Neural progenitor cell (in vitro differentiated cells): Measurements from ENCODE around the gene FOXL3.

Experiments
- CTCF ChIP-seq: fragments of 200-600 bp; sonication (generic); IDR thresholded peaks from 2 replicates; pipeline ENCODE4 v1.5.1; 2017; ENCODE audit warnings: antibody characterized with exemption, mild to moderate bottlenecking
- EZH2 ChIP-seq: fragments of 200-600 bp; sonication (generic); IDR thresholded peaks from 2 replicates; pipeline ENCODE4 v1.6.1; 2017; ENCODE audit warnings: antibody characterized with exemption, mild to moderate bottlenecking, moderate library complexity
- EZH2phosphoT487 ChIP-seq: fragments of 200-600 bp; sonication (generic); IDR thresholded peaks from 2 replicates; pipeline ENCODE4 v1.6.1; 2017; ENCODE audit warnings: antibody characterized with exemption

DNA sequence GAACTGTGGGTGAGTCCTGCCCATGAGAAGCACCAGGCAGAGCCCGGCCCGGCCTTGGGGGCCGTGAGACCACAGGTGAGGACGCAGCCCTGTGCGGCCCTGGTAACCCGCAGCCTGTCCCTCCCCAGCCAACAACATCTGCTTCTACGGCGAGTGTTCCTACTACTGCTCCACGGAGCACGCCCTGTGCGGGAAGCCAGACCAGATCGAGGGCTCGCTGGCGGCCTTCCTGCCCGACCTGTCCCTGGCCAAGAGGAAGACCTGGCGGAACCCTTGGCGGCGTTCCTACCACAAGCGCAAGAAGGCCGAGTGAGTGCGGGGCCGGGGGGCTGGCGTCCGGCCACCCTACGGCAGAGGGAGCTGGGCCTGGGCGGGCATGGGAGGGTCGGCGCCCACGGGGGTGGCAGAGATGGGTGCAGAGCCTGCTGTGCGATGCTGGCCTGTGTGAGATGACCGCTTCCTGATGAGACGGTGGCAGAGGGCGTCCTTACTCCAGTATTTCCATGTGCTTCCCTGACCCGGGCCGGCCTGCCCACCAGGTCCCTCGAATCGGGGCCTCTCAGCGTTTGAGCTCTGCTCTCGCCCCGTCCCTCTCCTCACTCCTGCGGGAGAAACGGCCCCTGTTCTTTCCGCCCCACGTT is 34.1 kb upstream of the FOXL3 start:
- TF ChIP-seq EZH2, result no peak
- TF ChIP-seq CTCF, result no peak
- TF ChIP-seq EZH2phosphoT487, result no peak
